ENCODE measurements around the gene POC5. TPM values are rescaled to one million over a fixed set of nuclear protein-coding genes. Genes with fewer than 3 reads are reported as not detected.
A peak's percentile ranks its signal among the peaks of the same experiment; 100 is the strongest.

POC5 gene
- total RNA-seq, 1 experiment from 2014 or later: 14.8 TPM

GRCh38 chr5:75640395-75640794 is 76.8 kb downstream of the POC5 start:
- Histone ChIP-seq H2AFZ (ENCODE audit: low read depth, low read length, poor library complexity, severe bottlenecking) (no peak overlapping the region), H3K36me3 (ENCODE audit: control insufficient read depth in 1 of 2, insufficient read depth in 2 of 2, low read length in 2 of 2) (no peaks in the 10 kb centered on the region), H3K9me3 (ENCODE audit: control insufficient read depth in 1 of 2, insufficient read depth in 1 of 2, low read depth in 1 of 2, low read length in 2 of 2) (no peaks in the 10 kb centered on the region), H3K79me2 (ENCODE audit: insufficient read depth, low read length) (no peaks in the 10 kb centered on the region), H3K27me3 (ENCODE audit: insufficient read depth, low read length) (no peaks in the 10 kb centered on the region), H3K9me2 (ENCODE audit: insufficient read depth) (no peaks in the 10 kb centered on the region), H4K20me1 (ENCODE audit: insufficient read depth) (no peaks in the 10 kb centered on the region), H3K27ac (ENCODE audit: low read depth, low read length) (no peak overlapping the region), H3K9ac (ENCODE audit: low read length) (no peak overlapping the region), H3K4me2 (ENCODE audit: low read length) (peak overlapping the region; percentile 22; the same call in 1 of the 2 replicates), H3K4me1 (ENCODE audit: control insufficient read depth in 1 of 2, insufficient read depth in 2 of 2, low read length in 2 of 2) (peaks cover 0 to 13% of the 10 kb centered on the region in 2 experiments; a peak in 2 of 4 replicates), H3K4me3 (replicated peaks in 1 of 2; ENCODE audit: low read depth in 1 of 2, low read length in 2 of 2) (no peak overlapping the region)
- RAD21 ChIA-PET (ENCODE audit: low non-redundant PET in 1 of 2, low total read pairs in 2 of 2, uncharacterized antibody in 2 of 2, unreplicated experiment in 2 of 2): no interaction called here
- no peak for TF ChIP-seq CTCF (IDR thresholded peaks at IDR 0.05 in 2 of 3, conservative IDR thresholded peaks at IDR 0.05 in 1 of 3; ENCODE audit: borderline replicate concordance in 1 of 3, insufficient read depth in 1 of 3, low read depth in 2 of 3, low read length in 2 of 3)
- TF ChIP-seq ATF3 (IDR thresholded peaks at IDR 0.05): no peak
- TF ChIP-seq CBX3 (IDR thresholded peaks at IDR 0.05; ENCODE audit: low read depth): no peak
- no peak for TF ChIP-seq SIN3A (IDR thresholded peaks at IDR 0.05; ENCODE audit: low read depth)
- no peak for TF ChIP-seq EZH2phosphoT487 (IDR thresholded peaks at IDR 0.05; ENCODE audit: borderline replicate concordance)
- no peak for TF ChIP-seq EGR1 (IDR thresholded peaks at IDR 0.05; ENCODE audit: low read depth)
- no peak for TF ChIP-seq TCF7L2 (IDR thresholded peaks at IDR 0.05; ENCODE audit: borderline replicate concordance, extremely low read depth, insufficient read depth, insufficient read length)
- no peak for TF ChIP-seq CEBPB (IDR thresholded peaks at IDR 0.05; ENCODE audit: low read depth)
- TF ChIP-seq SRF (IDR thresholded peaks at IDR 0.05; ENCODE audit: low read depth): 0 out of 2 replicates have a peak, but pooled peaks have one; percentile 34
- TF ChIP-seq SP1 (IDR thresholded peaks at IDR 0.05; ENCODE audit: low read depth): peak; percentile 36; the same call in 1 of the 2 replicates
- TF ChIP-seq FOSL1 (IDR thresholded peaks at IDR 0.05; ENCODE audit: low read depth): 0 out of 2 replicates have a peak, but pooled peaks have one; percentile 11
- no peak for TF ChIP-seq POLR2A (IDR thresholded peaks at IDR 0.05; ENCODE audit: borderline replicate concordance, extremely low read depth, insufficient read depth, insufficient read length)
- ATAC-seq (peak; percentile 52; the same call in 1 of the 2 replicates), DNase-seq (ENCODE audit: low read depth, low spot score) (peak; percentile 4)
- no TSS peak for BruUV-seq (replicated peaks)
- intact Hi-C loops (cut with micrococcal nuclease): no loop called here
- CTCF ChIA-PET: no interaction called here
- POLR2A ChIA-PET: no interaction called here
